ENCODE data around the gene FBF1. TPM values are rescaled to one million over a fixed set of nuclear protein-coding genes. Genes with fewer than 3 reads are reported as not detected.

Gene FBF1
- total and polyA plus RNA-seq, 9 of the 15 experiments (the other 6 are each of a cell fraction or from before 2014, with no cell fraction given), result 0.46 to 14.9 (median 7.5) TPM

- TF ChIP-seq VEZF1 (CRISPR knock-in tag; IDR thresholded peaks at IDR 0.05), result peak; percentile 59
- no peak for TF ChIP-seq TBP (optimal IDR thresholded peaks at IDR 0.05; ENCODE audit: low read depth, low read length)
- TF ChIP-seq NCOA4 (IDR thresholded peaks at IDR 0.05; ENCODE audit: partially characterized antibody), result peak; percentile 69
- no peak for TF ChIP-seq ZNF347 (CRISPR knock-in tag; IDR thresholded peaks at IDR 0.05; ENCODE audit: low read depth)
- 0 out of 2 replicates have a peak, but pooled peaks have one; percentile 69 for TF ChIP-seq RUNX1 (IDR thresholded peaks at IDR 0.05; ENCODE audit: low read depth)
- peak in 1 of 3 experiments; percentile 58; a peak in 2 of 6 replicates for TF ChIP-seq ZBTB11 (CRISPR knock-in tag; IDR thresholded peaks at IDR 0.05)
- no peak for TF ChIP-seq PREB (CRISPR knock-in tag; IDR thresholded peaks at IDR 0.05)
- no peak for TF ChIP-seq ESRRB (CRISPR knock-in tag; IDR thresholded peaks at IDR 0.05; ENCODE audit: borderline replicate concordance)
- peak; percentile 52; the same call in 1 of the 2 replicates for TF ChIP-seq CEBPG (CRISPR knock-in tag; IDR thresholded peaks at IDR 0.05)
- peak; percentile 83 to 86 for TF ChIP-seq CEBPG (tag; conservative IDR thresholded peaks at IDR 0.05 in 1 of 2, IDR thresholded peaks at IDR 0.05 in 1 of 2)
- peak in 1 of 2 experiments; percentile 94; a peak in 2 of 4 replicates for TF ChIP-seq MLLT1 (IDR thresholded peaks at IDR 0.05)
- peak; percentile 73 for TF ChIP-seq GATA2 (CRISPR knock-in tag; IDR thresholded peaks at IDR 0.05)
- no peak for TF ChIP-seq ARHGAP35 (IDR thresholded peaks at IDR 0.05; ENCODE audit: partially characterized antibody)
- peak; percentile 86 for TF ChIP-seq ZNF766 (CRISPR knock-in tag; conservative IDR thresholded peaks at IDR 0.05)
- TF ChIP-seq ATF4 (CRISPR knock-in tag; IDR thresholded peaks at IDR 0.05), result 0 out of 2 replicates have a peak, but pooled peaks have one; percentile 9
- no peak for TF ChIP-seq PHF8 (IDR thresholded peaks at IDR 0.05; ENCODE audit: borderline replicate concordance, low read length)
- no peak for TF ChIP-seq NELFE (IDR thresholded peaks at IDR 0.05; ENCODE audit: insufficient read depth, insufficient read length)
Measured at GRCh38 chr17:75970011-75970523, 29.2 kb upstream of the FBF1 start (continued).
